OCI-M1 (cell line): ENCODE measurements around the gene IGLL1.
"Not testable (repeated sequence)": the region's sequence is repeated elsewhere in the genome, so short reads cannot be mapped to it uniquely, and the experiment has no call there.

Experiments
- DNase-seq: peaks from one replicate; lab custom pipeline; 2025; lab: John Stamatoyannopoulos, UW

IGLL1 gene

GRCh38 chr22:23591201-23591791, 11.2 kb upstream of the IGLL1 start:
- peak; percentile 72 for DNase-seq

- no peak for DNase-seq
These were observed 3.7 kb upstream of the IGLL1 start for GRCh38 chr22:23583836-23584235.

- DNase-seq = no peak
These were observed 3.1 kb upstream of the IGLL1 start for GRCh38 chr22:23583153-23583552.

- DNase-seq = no peak
These were observed 1.2 kb upstream of the IGLL1 start for GRCh38 chr22:23581260-23581650.

- peak; percentile 51 for DNase-seq
These were observed 628 bp upstream of the IGLL1 start for GRCh38 chr22:23580576-23581259.

- DNase-seq = no peak
These were observed 810 bp downstream of the IGLL1 start for GRCh38 chr22:23579280-23579679.

- no peak for DNase-seq
These were observed 1.8 kb downstream of the IGLL1 start for GRCh38 chr22:23578306-23578705.

GRCh38 chr22:23576681-23577080, 3.4 kb downstream of the IGLL1 start:
- no peak for DNase-seq

- no peak for DNase-seq
These were observed 4.5 kb downstream of the IGLL1 start for GRCh38 chr22:23575601-23576000.

- DNase-seq = no peak
These were observed 5.2 kb downstream of the IGLL1 start for GRCh38 chr22:23574877-23575276.

- no peak for DNase-seq
These were observed 5.7 kb downstream of the IGLL1 start for GRCh38 chr22:23574371-23574811.

GRCh38 chr22:23573701-23574235, 6.3 kb downstream of the IGLL1 start:
- not testable (repeated sequence) for DNase-seq

GRCh38 chr22:23573106-23573505, 7.0 kb downstream of the IGLL1 start:
- not testable (repeated sequence) for DNase-seq

GRCh38 chr22:23571486-23571885, 8.6 kb downstream of the IGLL1 start:
- DNase-seq = no peak

- no peak for DNase-seq
These were observed 9.4 kb downstream of the IGLL1 start for GRCh38 chr22:23570681-23571080.

- DNase-seq = no peak
These were observed 10.4 kb downstream of the IGLL1 start for GRCh38 chr22:23569716-23570115.

- DNase-seq = no peak
These were observed 10.8 kb downstream of the IGLL1 start for GRCh38 chr22:23569291-23569690.

- DNase-seq = no peak
These were observed 13.2 kb downstream of the IGLL1 start for GRCh38 chr22:23566705-23567475.

GRCh38 chr22:23565915-23566704, 14.0 kb downstream of the IGLL1 start:
- no peak for DNase-seq

- DNase-seq = peak; percentile 50
These were observed 14.7 kb downstream of the IGLL1 start for GRCh38 chr22:23565305-23565914.

GRCh38 chr22:23564276-23564675, 15.8 kb downstream of the IGLL1 start:
- no peak for DNase-seq

- DNase-seq = no peak
These were observed 17.0 kb downstream of the IGLL1 start for GRCh38 chr22:23563111-23563510.
